ENCODE data around the gene CYP4F12. TPM values are rescaled to one million over a fixed set of nuclear protein-coding genes. Genes with fewer than 3 reads are reported as not detected.

Gene CYP4F12
- total and polyA plus RNA-seq, 2 donors (not counting 1 experiment from before 2014, with no cell fraction given): not detected

DNA sequence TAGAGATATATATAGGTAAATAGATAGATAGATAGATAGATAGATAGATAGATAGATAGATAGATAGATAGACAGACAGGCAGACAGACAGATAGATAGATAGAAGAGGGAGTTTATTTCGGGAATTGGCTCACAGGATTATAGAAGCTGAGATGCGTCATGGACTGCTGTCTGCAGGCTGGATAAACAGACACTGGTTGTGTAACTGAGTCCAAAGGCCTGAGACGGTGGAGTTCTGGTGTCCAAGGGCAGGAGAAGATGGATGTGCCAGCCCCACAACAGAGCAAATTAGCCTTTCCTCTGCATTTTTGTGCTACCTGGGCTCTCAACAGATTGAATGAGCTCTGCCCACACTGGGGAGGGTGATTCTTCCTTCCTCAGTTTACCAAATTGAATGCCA lies 29.5 kb upstream of the CYP4F12 start:
- ATAC-seq (ENCODE audit: low read depth): no peak
- 89% methylated on average over 2 of the region's 3 CpGs for WGBS (ENCODE audit: insufficient coverage)
- Histone ChIP-seq H3K9me3 (ENCODE audit: control extremely low read depth in 1 of 3, control insufficient read depth in 2 of 3, insufficient read depth in 1 of 3, low read length in 2 of 3) (peaks cover 0 to 14% (median 0%) of the 10 kb centered on the region in 3 donors), H3K36me3 (replicated peaks in 1 of 2; ENCODE audit: control extremely low read depth in 1 of 2, control insufficient read depth in 1 of 2, extremely low read depth in 1 of 2, insufficient read depth in 2 of 2, low read length in 1 of 2) (no peaks in the 10 kb centered on the region), H3K4me2 (replicated peaks; ENCODE audit: low read depth, low read length, poor library complexity, severe bottlenecking) (no peak overlapping the region), H3K4me3 (ENCODE audit: control extremely low read depth in 1 of 5, extremely low read depth in 1 of 5, insufficient read depth in 1 of 5, low read depth in 2 of 5, low read length in 4 of 5) (no peak overlapping the region), H2AFZ (ENCODE audit: insufficient read depth, low read depth, low read length, poor library complexity, severe bottlenecking) (no peak overlapping the region), H3K27ac (ENCODE audit: low read length in 2 of 2) (no peak overlapping the region), H4K20me1 (ENCODE audit: control insufficient read depth, insufficient read depth, low read length, poor library complexity, severe bottlenecking) (no peaks in the 10 kb centered on the region), H3K79me2 (ENCODE audit: control insufficient read depth, insufficient read depth, low read length) (no peaks in the 10 kb centered on the region), H3K4me1 (ENCODE audit: control insufficient read depth in 2 of 2, insufficient read depth in 2 of 2, low read length in 2 of 2) (peaks cover 3 to 16% of the 10 kb centered on the region in 2 donors), H3K27me3 (replicated peaks in 1 of 4; ENCODE audit: control extremely low read depth in 1 of 4, control insufficient read depth in 3 of 4, insufficient read depth in 4 of 4, low read length in 3 of 4) (peaks cover 0 to 24% (median 0%) of the 10 kb centered on the region in 4 experiments), H3K9ac (ENCODE audit: low read length) (no peak overlapping the region)
- Mint-ChIP-seq H3K4me3 (no peak overlapping the region), H3K9me3 (ENCODE audit: insufficient read depth) (no peaks in the 10 kb centered on the region), H3K27ac (no peak overlapping the region), H3K4me1 (peaks cover 5% of the 10 kb centered on the region), H3K27me3 (peaks cover 23% of the 10 kb centered on the region)
- no peak for TF ChIP-seq EZH2 (IDR thresholded peaks at IDR 0.05; ENCODE audit: borderline replicate concordance, insufficient read depth, low read depth, low read length, poor library complexity, severe bottlenecking)
- TF ChIP-seq, protein P1, sequence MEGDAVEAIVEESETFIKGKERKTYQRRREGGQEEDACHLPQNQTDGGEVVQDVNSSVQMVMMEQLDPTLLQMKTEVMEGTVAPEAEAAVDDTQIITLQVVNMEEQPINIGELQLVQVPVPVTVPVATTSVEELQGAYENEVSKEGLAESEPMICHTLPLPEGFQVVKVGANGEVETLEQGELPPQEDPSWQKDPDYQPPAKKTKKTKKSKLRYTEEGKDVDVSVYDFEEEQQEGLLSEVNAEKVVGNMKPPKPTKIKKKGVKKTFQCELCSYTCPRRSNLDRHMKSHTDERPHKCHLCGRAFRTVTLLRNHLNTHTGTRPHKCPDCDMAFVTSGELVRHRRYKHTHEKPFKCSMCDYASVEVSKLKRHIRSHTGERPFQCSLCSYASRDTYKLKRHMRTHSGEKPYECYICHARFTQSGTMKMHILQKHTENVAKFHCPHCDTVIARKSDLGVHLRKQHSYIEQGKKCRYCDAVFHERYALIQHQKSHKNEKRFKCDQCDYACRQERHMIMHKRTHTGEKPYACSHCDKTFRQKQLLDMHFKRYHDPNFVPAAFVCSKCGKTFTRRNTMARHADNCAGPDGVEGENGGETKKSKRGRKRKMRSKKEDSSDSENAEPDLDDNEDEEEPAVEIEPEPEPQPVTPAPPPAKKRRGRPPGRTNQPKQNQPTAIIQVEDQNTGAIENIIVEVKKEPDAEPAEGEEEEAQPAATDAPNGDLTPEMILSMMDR (IDR thresholded peaks at IDR 0.05): no peak
- CTCF ChIA-PET: no interaction called here
- intact Hi-C loops (cut with micrococcal nuclease): no loop called here
- POLR2A ChIA-PET: no interaction called here
- no peak for DNase-seq

DNA sequence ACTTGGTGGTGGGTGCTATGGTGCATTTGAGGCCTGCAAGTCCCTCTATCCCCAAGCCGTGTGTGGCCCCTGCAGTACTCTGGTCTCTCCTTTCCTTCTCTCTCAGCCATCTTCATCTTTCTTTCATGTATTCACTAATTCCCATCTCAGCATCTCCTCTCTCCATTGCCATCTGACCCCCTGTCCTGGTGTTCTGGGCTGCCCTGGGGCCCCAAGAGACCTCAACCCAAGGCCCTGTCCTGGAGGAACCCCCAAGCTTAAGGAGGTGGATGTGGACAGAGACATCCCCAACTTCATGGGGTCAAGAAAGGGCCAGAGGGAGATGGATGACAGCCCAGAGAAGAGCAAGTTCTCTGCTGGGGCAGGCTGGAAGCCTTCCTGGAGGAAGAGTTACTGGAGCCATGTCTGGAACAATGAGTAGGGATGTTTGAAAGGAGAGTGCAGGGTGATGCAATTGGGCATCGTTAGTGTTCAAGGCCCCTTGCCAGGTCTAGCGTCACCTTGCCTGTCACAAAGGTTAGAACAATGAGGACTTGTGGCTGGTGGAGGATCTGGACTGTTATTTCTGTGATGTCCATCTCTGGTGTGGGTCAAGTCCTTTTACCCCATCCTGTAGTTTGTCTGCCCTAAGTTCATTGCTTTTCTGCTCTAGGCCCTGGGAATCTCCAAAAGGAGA lies 28.7 kb upstream of the CYP4F12 start:
- Histone ChIP-seq H3K27me3 (replicated peaks in 1 of 4; ENCODE audit: control extremely low read depth in 1 of 4, control insufficient read depth in 3 of 4, insufficient read depth in 4 of 4, low read length in 3 of 4) (peaks cover 0 to 24% (median 0%) of the 10 kb centered on the region in 4 experiments), H3K4me3 (ENCODE audit: control extremely low read depth in 1 of 5, extremely low read depth in 1 of 5, insufficient read depth in 1 of 5, low read depth in 2 of 5, low read length in 4 of 5) (no peak overlapping the region), H3K27ac (ENCODE audit: low read length in 2 of 2) (no peak overlapping the region), H3K4me2 (replicated peaks; ENCODE audit: low read depth, low read length, poor library complexity, severe bottlenecking) (no peak overlapping the region), H2AFZ (ENCODE audit: insufficient read depth, low read depth, low read length, poor library complexity, severe bottlenecking) (no peak overlapping the region), H3K79me2 (ENCODE audit: control insufficient read depth, insufficient read depth, low read length) (no peaks in the 10 kb centered on the region), H3K9me3 (ENCODE audit: control extremely low read depth in 1 of 3, control insufficient read depth in 2 of 3, insufficient read depth in 1 of 3, low read length in 2 of 3) (peaks cover 0 to 14% (median 0%) of the 10 kb centered on the region in 3 donors), H3K4me1 (ENCODE audit: control insufficient read depth in 2 of 2, insufficient read depth in 2 of 2, low read length in 2 of 2) (peaks cover 3 to 16% of the 10 kb centered on the region in 2 donors), H3K9ac (ENCODE audit: low read length) (no peak overlapping the region), H4K20me1 (ENCODE audit: control insufficient read depth, insufficient read depth, low read length, poor library complexity, severe bottlenecking) (no peaks in the 10 kb centered on the region), H3K36me3 (replicated peaks in 1 of 2; ENCODE audit: control extremely low read depth in 1 of 2, control insufficient read depth in 1 of 2, extremely low read depth in 1 of 2, insufficient read depth in 2 of 2, low read length in 1 of 2) (no peaks in the 10 kb centered on the region)
- DNase-seq (no peak), ATAC-seq (ENCODE audit: low read depth) (no peak)
- ChIA-PET CTCF (interaction anchor here (0.7 kb wide), 1 partner anchor 13 kb away, joined by 3 read pairs; no protein-coding TSS in a partner anchor), POLR2A (no interaction called here)
- 90% methylated on average over 3 of the region's 3 CpGs for WGBS (ENCODE audit: insufficient coverage)
- Mint-ChIP-seq H3K27me3 (peaks cover 22% of the 10 kb centered on the region), H3K27ac (no peak overlapping the region), H3K4me3 (no peak overlapping the region), H3K9me3 (ENCODE audit: insufficient read depth) (no peaks in the 10 kb centered on the region), H3K4me1 (peaks cover 5% of the 10 kb centered on the region)
- TF ChIP-seq EZH2 (IDR thresholded peaks at IDR 0.05; ENCODE audit: borderline replicate concordance, insufficient read depth, low read depth, low read length, poor library complexity, severe bottlenecking): no peak
- TF ChIP-seq, protein P1 (IDR thresholded peaks at IDR 0.05): no peak
- intact Hi-C loops (cut with micrococcal nuclease): no loop called here
